H9 (cell line): Measurements from ENCODE around the gene CAMKV. TPM values are rescaled to one million over a fixed set of nuclear protein-coding genes. Genes with fewer than 3 reads are reported as not detected.

Experiments used
- DNase-seq: peaks from one replicate; pipeline ENCODE4 v3.0.0-alpha.2; 2017
- H2AFZ ChIP-seq: one replicate; pipeline ENCODE4 v1.6.1; 2013; ENCODE audit warnings: mild to moderate bottlenecking, low read length, control low read depth, moderate library complexity
- H2AK5ac ChIP-seq: 2 replicates; pipeline ENCODE4 v1.6.1; 2013; ENCODE audit warnings: low read length, control low read depth, mixed read lengths; ENCODE audit not compliant: insufficient read length
- H2BK120ac ChIP-seq: one replicate; pipeline ENCODE4 v1.6.1; 2013; ENCODE audit warnings: low read depth, mild to moderate bottlenecking, low read length, control low read depth, inconsistent platforms; ENCODE audit not compliant: poor library complexity, severe bottlenecking
- H2BK12ac ChIP-seq: 2 replicates; pipeline ENCODE4 v1.6.1; 2013; ENCODE audit warnings: low read length, control low read depth, mixed read lengths, low read depth; ENCODE audit not compliant: insufficient read length
- H2BK15ac ChIP-seq: 2 replicates; pipeline ENCODE4 v1.6.1; 2013; ENCODE audit warnings: low read depth, low read length, control low read depth
- H2BK20ac ChIP-seq: one replicate; pipeline ENCODE4 v1.6.1; 2013; ENCODE audit warnings: low read depth, mild to moderate bottlenecking, low read length, control low read depth, inconsistent platforms; ENCODE audit not compliant: poor library complexity, severe bottlenecking
- H2BK5ac ChIP-seq: 2 replicates; pipeline ENCODE4 v1.6.1; 2013; ENCODE audit warnings: low read length, control low read depth, mixed read lengths; ENCODE audit not compliant: insufficient read length
- H3K14ac ChIP-seq: 2 replicates; pipeline ENCODE4 v1.6.1; 2013; ENCODE audit warnings: low read length, control low read depth; ENCODE audit not compliant: insufficient read depth
- H3K18ac ChIP-seq: 2 replicates; pipeline ENCODE4 v1.6.1; 2013; ENCODE audit warnings: low read depth, mild to moderate bottlenecking, mixed read lengths, low read length, control low read depth; ENCODE audit not compliant: insufficient read length
- H3K23ac ChIP-seq: 2 replicates; pipeline ENCODE4 v1.6.1; 2013; ENCODE audit warnings: low read length, control low read depth, mixed read lengths, low read depth; ENCODE audit not compliant: insufficient read length
- H3K23me2 ChIP-seq: 2 replicates; pipeline ENCODE4 v1.6.1; 2013; ENCODE audit warnings: low read depth, mild to moderate bottlenecking, mixed read lengths, low read length, control low read depth; ENCODE audit not compliant: insufficient read length, poor library complexity, severe bottlenecking
- H3K27ac ChIP-seq: 2 replicates; pipeline ENCODE4 v1.5.1; 2013; ENCODE audit warnings: low read length, control low read depth, mixed read lengths, low read depth; ENCODE audit not compliant: insufficient read length
- H3K27me3 ChIP-seq: 2 replicates; pipeline ENCODE4 v1.6.1; 2013; ENCODE audit warnings: low read length, control low read depth, inconsistent platforms; ENCODE audit not compliant: insufficient read depth
- H3K4ac ChIP-seq: 2 replicates; pipeline ENCODE4 v1.6.1; 2013; ENCODE audit warnings: low read depth, mild to moderate bottlenecking, control low read depth, inconsistent platforms, low read length, moderate library complexity
- H3K4me1 ChIP-seq: 2 replicates; pipeline ENCODE4 v1.6.1; 2013; ENCODE audit warnings: low read length, control low read depth, inconsistent platforms; ENCODE audit not compliant: insufficient read depth
- H3K4me2 ChIP-seq: 2 replicates; pipeline ENCODE4 v1.6.1; 2013; ENCODE audit warnings: low read length, control low read depth, mixed read lengths; ENCODE audit not compliant: insufficient read length, insufficient read depth
- H3K56ac ChIP-seq: 2 replicates; pipeline ENCODE4 v1.6.1; 2013; ENCODE audit warnings: low read depth, mild to moderate bottlenecking, mixed read lengths, low read length, control low read depth; ENCODE audit not compliant: insufficient read length
- H3K79me1 ChIP-seq: 2 replicates; pipeline ENCODE4 v1.6.1; 2013; ENCODE audit warnings: low read depth, mild to moderate bottlenecking, moderate library complexity, low read length, control low read depth, inconsistent platforms; ENCODE audit not compliant: insufficient read depth, poor library complexity, severe bottlenecking
- H3K79me2 ChIP-seq: 2 replicates; pipeline ENCODE4 v1.6.1; 2013; ENCODE audit warnings: low read length, control low read depth, inconsistent platforms; ENCODE audit not compliant: insufficient read depth
- H3K9ac ChIP-seq: 2 replicates; pipeline ENCODE4 v1.6.1; 2013; ENCODE audit warnings: low read length, control low read depth, mixed read lengths; ENCODE audit not compliant: insufficient read length; ENCODE audit errors: extremely low read depth
- H3K9me3 ChIP-seq: one replicate; pipeline ENCODE4 v1.6.1; 2013; ENCODE audit warnings: low read depth, low read length, inconsistent platforms; ENCODE audit not compliant: control insufficient read depth
- H3T11ph ChIP-seq: one replicate; pipeline ENCODE4 v1.6.1; 2013; ENCODE audit warnings: mild to moderate bottlenecking, low read length, control low read depth, inconsistent platforms
- H4K20me1 ChIP-seq: one replicate; pipeline ENCODE4 v1.6.1; 2013; ENCODE audit not compliant: control insufficient read depth, insufficient read length, insufficient read depth
- H4K5ac ChIP-seq: 2 replicates; pipeline ENCODE4 v1.6.1; 2013; ENCODE audit warnings: low read depth, mild to moderate bottlenecking, mixed read lengths, low read length, control low read depth; ENCODE audit not compliant: insufficient read length
- H4K8ac ChIP-seq: replicated peaks from 2 replicates; pipeline ENCODE4 v1.6.1; 2013; ENCODE audit warnings: low read length, control low read depth, mixed read lengths, low read depth; ENCODE audit not compliant: insufficient read length
- H4K91ac ChIP-seq: 2 replicates; pipeline ENCODE4 v1.6.1; 2013; ENCODE audit warnings: low read depth, mild to moderate bottlenecking, moderate library complexity, mixed read lengths, low read length, control low read depth; ENCODE audit not compliant: insufficient read length
- H3K27ac Mint-ChIP-seq, 3 experiments: 2 replicates in 2 of 3; 3 replicates in 1 of 3; pipeline ENCODE4 v1.8.0; 2020 to 2021; ENCODE audit warnings: mixed read lengths in 3 of 3, mild to moderate bottlenecking in 1 of 3, moderate library complexity in 1 of 3
- H3K27me3 Mint-ChIP-seq: 2 replicates; pipeline ENCODE4 v1.8.0; 2021; ENCODE audit warnings: low read depth, mild to moderate bottlenecking, moderate library complexity, mixed read lengths
- H3K36me3 Mint-ChIP-seq, 3 experiments: 2 replicates in 2 of 3; 3 replicates in 1 of 3; pipeline ENCODE4 v1.8.0; 2020 to 2021; ENCODE audit warnings: low read depth in 3 of 3, mixed read lengths in 3 of 3; ENCODE audit not compliant: insufficient read depth in 1 of 3
- H3K4me1 Mint-ChIP-seq, 2 experiments: 2 replicates each; pipeline ENCODE4 v1.8.0; 2020; ENCODE audit warnings: mixed read lengths in 2 of 2
- H3K4me3 Mint-ChIP-seq, 2 experiments: 2 replicates in 1 of 2; 3 replicates in 1 of 2; pipeline ENCODE4 v1.8.0; 2020 to 2021; ENCODE audit warnings: mild to moderate bottlenecking in 2 of 2, mixed read lengths in 2 of 2, moderate library complexity in 1 of 2
- H3K9me3 Mint-ChIP-seq, 2 experiments: 2 replicates in 1 of 2; 3 replicates in 1 of 2; pipeline ENCODE4 v1.8.0; 2020; ENCODE audit warnings: mild to moderate bottlenecking in 2 of 2, mixed read lengths in 2 of 2, moderate library complexity in 1 of 2
- CTCF ChIP-seq: fragments of 200-600 bp; sonication (generic); conservative IDR thresholded peaks from 3 replicates; pipeline ENCODE4 v1.8.0; 2021; ENCODE audit warnings: antibody characterized with exemption, mild to moderate bottlenecking
- WGBS: extraction: QIAGEN DNeasy Blood & Tissue Kit; methylation state at CpG from one replicate; pipeline ENCODE4 v1.1.7; 2013; ENCODE audit warnings: missing lambda C conversion rate, low lambda C conversion rate, mixed read lengths; ENCODE audit not compliant: insufficient read length; ENCODE audit errors: extremely low coverage; 5-methylcytosine and 5-hydroxymethylcytosine counted together
- total RNA-seq: library from RNA; stranded (reverse); gene quantifications from 2 replicates; pipeline ENCODE4 v1.2.1, GENCODE V29; 2021

CAMKV gene
- total RNA-seq, 1 experiment from 2014 or later = 54.2 TPM

- no peak overlapping the region for H2BK15ac ChIP-seq
- H3K9ac ChIP-seq = no peak overlapping the region
- WGBS = no CpG with 5 or more reads among the region's 48 CpGs
- no peak overlapping the region for H2BK12ac ChIP-seq
- H4K8ac ChIP-seq = no peak overlapping the region
- no peaks in the 10 kb centered on the region; the same call in 1 of the 2 replicates for H3K27me3 Mint-ChIP-seq
- H4K91ac ChIP-seq = no peak overlapping the region
- H3K4me2 ChIP-seq = peak overlapping the region; percentile 58
- no peak overlapping the region for H2BK120ac ChIP-seq
- H3K79me1 ChIP-seq = no peaks in the 10 kb centered on the region
- H2BK5ac ChIP-seq = no peak overlapping the region
- no peak overlapping the region for H3K27ac ChIP-seq
- no peaks in the 10 kb centered on the region for H3K23me2 ChIP-seq
- peak overlapping the region; percentile 5 for H3K18ac ChIP-seq
- H4K20me1 ChIP-seq = no peaks in the 10 kb centered on the region
- H3K14ac ChIP-seq = 0 out of 2 replicates have a peak overlapping the region, but pooled peaks have one; percentile 16
- no peak overlapping the region for H3K27ac Mint-ChIP-seq
- peak; percentile 86 for DNase-seq
- H3K23ac ChIP-seq = no peak overlapping the region
- H2AK5ac ChIP-seq = no peak overlapping the region
- H3K9me3 ChIP-seq = no peaks in the 10 kb centered on the region
- peaks cover 0 to 11% (median 0%) of the 10 kb centered on the region in 3 experiments; a peak in 4 of 7 replicates for H3K36me3 Mint-ChIP-seq
- no peak; the same call in 1 of the 3 replicates for TF ChIP-seq CTCF
- H3K9me3 Mint-ChIP-seq = no peaks in the 10 kb centered on the region
- no peaks in the 10 kb centered on the region for H3K79me2 ChIP-seq
- no peak overlapping the region for H3K56ac ChIP-seq
- H3K4me1 ChIP-seq = peaks cover under 1% of the 10 kb centered on the region; the same call in 1 of the 2 replicates
- H3K27me3 ChIP-seq = no peaks in the 10 kb centered on the region; the same call in 1 of the 2 replicates
- H3K4me3 Mint-ChIP-seq = peak overlapping the region; percentile 36 to 70; a peak in 4 of 5 replicates
- no peak overlapping the region for H3K4ac ChIP-seq
- H4K5ac ChIP-seq = no peak overlapping the region
- no peak overlapping the region for H2BK20ac ChIP-seq
- no peak overlapping the region for H2AFZ ChIP-seq
- H3T11ph ChIP-seq = no peak overlapping the region
- peaks cover 37 to 57% of the 10 kb centered on the region in 2 experiments for H3K4me1 Mint-ChIP-seq
Measured at GRCh38 chr3:49910409-49911123, 40.9 kb upstream of the CAMKV start.
